IMR-90 (cell line): ENCODE data around the gene UBE2QL1.

ENCODE experiments used
- BHLHE40 ChIP-seq: fragments of 150-350 bp; IDR thresholded peaks from 2 replicates; pipeline ENCODE4 v1.6.1; 2016; ENCODE audit warnings: mild to moderate bottlenecking, low read depth, low read length
- CEBPB ChIP-seq: IDR thresholded peaks from 2 replicates; pipeline ENCODE4 v1.6.1; 2012; ENCODE audit warnings: low read depth, low read length, improper control_type of control experiment
- FOS ChIP-seq: fragments of 150-350 bp; IDR thresholded peaks from 2 replicates; pipeline ENCODE4 v1.6.1; 2016; ENCODE audit warnings: low read depth, low read length
- MAFK ChIP-seq: IDR thresholded peaks from 2 replicates; pipeline ENCODE4 v1.6.1; 2012; ENCODE audit warnings: low read depth, low read length, improper control_type of control experiment
- MAZ ChIP-seq: IDR thresholded peaks from 2 replicates; pipeline ENCODE4 v1.6.1; 2012; ENCODE audit warnings: low read depth, mild to moderate bottlenecking, low read length, improper control_type of control experiment, moderate library complexity, borderline replicate concordance
- MXI1 ChIP-seq: IDR thresholded peaks from 2 replicates; pipeline ENCODE4 v1.6.1; 2012; ENCODE audit warnings: low read depth, mild to moderate bottlenecking, low read length, moderate library complexity, borderline replicate concordance
- POLR2A ChIP-seq: IDR thresholded peaks from 2 replicates; pipeline ENCODE4 v1.6.1; 2012; ENCODE audit warnings: mild to moderate bottlenecking, low read depth, low read length
- RAD21 ChIP-seq: IDR thresholded peaks from 2 replicates; pipeline ENCODE4 v1.6.1; 2012; ENCODE audit warnings: low read length, improper control_type of control experiment
- RCOR1 ChIP-seq: IDR thresholded peaks from 2 replicates; pipeline ENCODE4 v1.6.1; 2012; ENCODE audit warnings: mild to moderate bottlenecking, low read length, improper control_type of control experiment; ENCODE audit not compliant: insufficient replicate concordance
- SMC3 ChIP-seq: fragments of 150-350 bp; IDR thresholded peaks from 2 replicates; pipeline ENCODE4 v1.6.1; 2016; ENCODE audit warnings: low read depth, mild to moderate bottlenecking, antibody characterized with exemption, low read length, moderate library complexity
- TF ChIP-seq, protein P1 (sequence below): conservative IDR thresholded peaks from 2 replicates; pipeline ENCODE4 v1.5.1; 2012; ENCODE audit warnings: mild to moderate bottlenecking, low read depth, low read length, improper control_type of control experiment

DNA sequence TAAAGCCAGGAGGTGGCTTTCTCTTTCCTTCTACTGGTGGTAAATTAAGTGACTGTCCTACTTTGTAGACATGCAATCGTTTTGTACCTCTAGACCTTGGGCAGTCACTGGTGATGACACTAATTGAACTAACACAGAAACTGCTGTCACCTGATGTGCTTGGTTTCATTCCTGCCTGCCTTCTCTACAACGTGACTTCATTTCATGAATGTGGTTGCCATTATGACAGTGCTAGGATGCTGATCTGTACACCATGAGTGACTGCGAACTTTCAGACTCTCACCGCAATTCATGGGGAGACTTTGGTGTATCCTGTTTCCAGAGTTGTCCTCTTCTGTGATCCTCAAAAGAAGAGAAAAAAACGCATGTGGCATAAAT, 47.5 kb downstream of the UBE2QL1 start:
- TF ChIP-seq RAD21: no peak
- TF ChIP-seq MAFK: no peak
- TF ChIP-seq BHLHE40: no peak
- TF ChIP-seq, protein P1, sequence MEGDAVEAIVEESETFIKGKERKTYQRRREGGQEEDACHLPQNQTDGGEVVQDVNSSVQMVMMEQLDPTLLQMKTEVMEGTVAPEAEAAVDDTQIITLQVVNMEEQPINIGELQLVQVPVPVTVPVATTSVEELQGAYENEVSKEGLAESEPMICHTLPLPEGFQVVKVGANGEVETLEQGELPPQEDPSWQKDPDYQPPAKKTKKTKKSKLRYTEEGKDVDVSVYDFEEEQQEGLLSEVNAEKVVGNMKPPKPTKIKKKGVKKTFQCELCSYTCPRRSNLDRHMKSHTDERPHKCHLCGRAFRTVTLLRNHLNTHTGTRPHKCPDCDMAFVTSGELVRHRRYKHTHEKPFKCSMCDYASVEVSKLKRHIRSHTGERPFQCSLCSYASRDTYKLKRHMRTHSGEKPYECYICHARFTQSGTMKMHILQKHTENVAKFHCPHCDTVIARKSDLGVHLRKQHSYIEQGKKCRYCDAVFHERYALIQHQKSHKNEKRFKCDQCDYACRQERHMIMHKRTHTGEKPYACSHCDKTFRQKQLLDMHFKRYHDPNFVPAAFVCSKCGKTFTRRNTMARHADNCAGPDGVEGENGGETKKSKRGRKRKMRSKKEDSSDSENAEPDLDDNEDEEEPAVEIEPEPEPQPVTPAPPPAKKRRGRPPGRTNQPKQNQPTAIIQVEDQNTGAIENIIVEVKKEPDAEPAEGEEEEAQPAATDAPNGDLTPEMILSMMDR: no peak
- no peak for TF ChIP-seq POLR2A
- TF ChIP-seq MXI1: no peak
- TF ChIP-seq SMC3: no peak
- no peak for TF ChIP-seq RCOR1
- TF ChIP-seq FOS: no peak
- TF ChIP-seq CEBPB: no peak
- no peak for TF ChIP-seq MAZ
